Limb (tissue), 2 donors: ENCODE data around the gene ISYNA1.

ENCODE experiments used
- DNase-seq, 2 donors: peaks; one replicate each; pipeline ENCODE4 v3.0.0-alpha.2; 2016; ENCODE audit errors: extremely low spot score in 2 of 2

The ISYNA1 gene

GRCh38 chr19:18437491-18438330 lies at the start of gene ISYNA1:
TSS of gene ISYNA1 (minus strand) at chr19:18438133. CDS start at chr19:18437979, 154 bp downstream.
- DNase-seq = peak; percentile 37 to 87

- DNase-seq = no peak
Observed at GRCh38 chr19:18486746-18487145, 48.8 kb upstream of the ISYNA1 start.

- DNase-seq = no peak
Observed at GRCh38 chr19:18484992-18485391, 47.1 kb upstream of the ISYNA1 start.

- DNase-seq = no peak
Observed at GRCh38 chr19:18483119-18483890, 45.4 kb upstream of the ISYNA1 start.

GRCh38 chr19:18481505-18482222 lies 43.7 kb upstream of the ISYNA1 start:
- no peak for DNase-seq

- no peak for DNase-seq
Observed at GRCh38 chr19:18480006-18480691, 42.2 kb upstream of the ISYNA1 start.

GRCh38 chr19:18478545-18479311 lies 40.8 kb upstream of the ISYNA1 start:
- no peak for DNase-seq

- no peak for DNase-seq
Observed at GRCh38 chr19:18477974-18478373, 40.0 kb upstream of the ISYNA1 start.

- DNase-seq = no peak
Observed at GRCh38 chr19:18477042-18477779, 39.3 kb upstream of the ISYNA1 start.

- DNase-seq = no peak
Observed at GRCh38 chr19:18476507-18477041, 38.6 kb upstream of the ISYNA1 start.

- DNase-seq = no peak
Observed at GRCh38 chr19:18475762-18476331, 37.9 kb upstream of the ISYNA1 start.

- DNase-seq = no peak
Observed at GRCh38 chr19:18475004-18475453, 37.1 kb upstream of the ISYNA1 start.

- no peak for DNase-seq
Observed at GRCh38 chr19:18474366-18474887, 36.5 kb upstream of the ISYNA1 start.

- no peak for DNase-seq
Observed at GRCh38 chr19:18473706-18474087, 35.8 kb upstream of the ISYNA1 start.

GRCh38 chr19:18473003-18473705 lies 35.2 kb upstream of the ISYNA1 start:
- DNase-seq = no peak

GRCh38 chr19:18470787-18471186 lies 32.9 kb upstream of the ISYNA1 start:
- no peak for DNase-seq

- DNase-seq = peak in 1 of 2 donors; percentile 75
Observed at GRCh38 chr19:18469069-18469846, 31.3 kb upstream of the ISYNA1 start.

- DNase-seq = no peak
Observed at GRCh38 chr19:18468517-18468916, 30.6 kb upstream of the ISYNA1 start.
